Liver (tissue), 3 donors: ENCODE results near the gene CSMD2.

Source experiments
- EGR1 ChIP-seq, 2 donors: IDR thresholded peaks; 2 replicates each; pipeline ENCODE4 v1.6.1; 2016 to 2018; ENCODE audit warnings: antibody characterized with exemption in 2 of 2, low read depth in 2 of 2
- FOXA1 ChIP-seq: IDR thresholded peaks from 2 replicates; pipeline ENCODE4 v1.6.1; 2016; ENCODE audit warnings: antibody characterized with exemption
- JUND ChIP-seq, 2 donors: IDR thresholded peaks; 2 replicates each; pipeline ENCODE4 v1.6.1; 2016; ENCODE audit warnings: antibody characterized with exemption in 2 of 2
- RAD21 ChIP-seq, 2 donors: IDR thresholded peaks; 2 replicates each; pipeline ENCODE4 v1.6.1; 2016; ENCODE audit warnings: antibody characterized with exemption in 2 of 2, mild to moderate bottlenecking in 2 of 2
- TAF1 ChIP-seq: conservative IDR thresholded peaks from 2 replicates; pipeline ENCODE4 v1.6.1; 2016; ENCODE audit warnings: antibody characterized with exemption, mild to moderate bottlenecking
- TF ChIP-seq, protein P1 (sequence below): fragments of 150-350 bp; IDR thresholded peaks from 2 replicates; pipeline ENCODE4 v1.5.1; 2017; ENCODE audit warnings: improper control_type of control experiment, low read depth, low read length; ENCODE audit not compliant: missing input control
- TF ChIP-seq, protein P2 (sequence below): IDR thresholded peaks from 2 replicates; pipeline ENCODE4 v1.6.1; 2016; ENCODE audit warnings: antibody characterized with exemption
- donor health status: healthy.
- donor health status: healthy.

DNA sequence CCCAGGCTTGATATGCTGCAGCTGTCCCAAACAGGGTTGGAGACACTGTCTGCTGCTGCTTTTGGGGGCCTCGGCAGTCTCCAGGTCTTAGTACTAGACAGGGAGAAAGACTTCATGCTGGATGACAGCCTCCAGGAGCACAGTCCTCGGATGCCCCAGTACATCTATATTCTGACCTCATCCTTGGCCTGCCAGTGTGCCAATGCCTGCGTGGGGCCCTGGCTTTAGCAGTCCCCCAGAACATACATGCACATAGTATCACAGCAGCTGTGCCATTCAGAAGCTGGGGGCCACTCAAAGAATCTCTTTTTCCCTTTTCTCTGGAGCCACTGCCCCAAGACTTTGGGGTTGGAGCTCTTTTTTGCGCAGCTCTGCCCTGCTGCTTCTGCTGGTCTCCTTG is 697.0 kb downstream of the CSMD2 start:
- TF ChIP-seq, protein P1, sequence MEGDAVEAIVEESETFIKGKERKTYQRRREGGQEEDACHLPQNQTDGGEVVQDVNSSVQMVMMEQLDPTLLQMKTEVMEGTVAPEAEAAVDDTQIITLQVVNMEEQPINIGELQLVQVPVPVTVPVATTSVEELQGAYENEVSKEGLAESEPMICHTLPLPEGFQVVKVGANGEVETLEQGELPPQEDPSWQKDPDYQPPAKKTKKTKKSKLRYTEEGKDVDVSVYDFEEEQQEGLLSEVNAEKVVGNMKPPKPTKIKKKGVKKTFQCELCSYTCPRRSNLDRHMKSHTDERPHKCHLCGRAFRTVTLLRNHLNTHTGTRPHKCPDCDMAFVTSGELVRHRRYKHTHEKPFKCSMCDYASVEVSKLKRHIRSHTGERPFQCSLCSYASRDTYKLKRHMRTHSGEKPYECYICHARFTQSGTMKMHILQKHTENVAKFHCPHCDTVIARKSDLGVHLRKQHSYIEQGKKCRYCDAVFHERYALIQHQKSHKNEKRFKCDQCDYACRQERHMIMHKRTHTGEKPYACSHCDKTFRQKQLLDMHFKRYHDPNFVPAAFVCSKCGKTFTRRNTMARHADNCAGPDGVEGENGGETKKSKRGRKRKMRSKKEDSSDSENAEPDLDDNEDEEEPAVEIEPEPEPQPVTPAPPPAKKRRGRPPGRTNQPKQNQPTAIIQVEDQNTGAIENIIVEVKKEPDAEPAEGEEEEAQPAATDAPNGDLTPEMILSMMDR: no peak
- TF ChIP-seq, protein P2, sequence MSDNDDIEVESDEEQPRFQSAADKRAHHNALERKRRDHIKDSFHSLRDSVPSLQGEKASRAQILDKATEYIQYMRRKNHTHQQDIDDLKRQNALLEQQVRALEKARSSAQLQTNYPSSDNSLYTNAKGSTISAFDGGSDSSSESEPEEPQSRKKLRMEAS: no peak
- no peak for TF ChIP-seq RAD21 (IDR thresholded peaks at IDR 0.05)
- no peak for TF ChIP-seq TAF1
- no peak for TF ChIP-seq EGR1 (IDR thresholded peaks at IDR 0.05; ENCODE audit: low read depth in 2 of 2)
- no peak for TF ChIP-seq JUND (IDR thresholded peaks at IDR 0.05)
- TF ChIP-seq FOXA1: no peak
